BLaER1 treated with 17β-estradiol and CSF1 and Interleukin-3, amounts not matched to agents 10 nM and 100 nM (cell line): Measurements from ENCODE around the gene EN1.

ENCODE experiments used
- H3K27ac ChIP-seq, 11 experiments: shearing (Covaris generic); formaldehyde crosslinking; 2 replicates each; pipeline ENCODE4 v1.8.1; 2022
- H3K27me3 ChIP-seq, 11 experiments: shearing (Covaris generic); formaldehyde crosslinking; 2 replicates each; pipeline ENCODE4 v1.8.1; 2022
- H3K36me3 ChIP-seq, 11 experiments: shearing (Covaris generic); formaldehyde crosslinking; 2 replicates each; pipeline ENCODE4 v1.8.1; 2022
- H3K4me1 ChIP-seq, 10 experiments: shearing (Covaris generic); formaldehyde crosslinking; 2 replicates each; pipeline ENCODE4 v1.8.1; 2022
- H3K4me2 ChIP-seq, 11 experiments: shearing (Covaris generic); formaldehyde crosslinking; 2 replicates each; pipeline ENCODE4 v1.8.1; 2022
- H3K4me3 ChIP-seq, 10 experiments: shearing (Covaris generic); formaldehyde crosslinking; 2 replicates each; pipeline ENCODE4 v1.8.1; 2022
- H3K9ac ChIP-seq, 11 experiments: shearing (Covaris generic); formaldehyde crosslinking; 2 replicates each; pipeline ENCODE4 v1.8.1; 2022
- H3K9me3 ChIP-seq, 11 experiments: shearing (Covaris generic); formaldehyde crosslinking; replicated peaks in 1 of 11; 2 replicates each; pipeline ENCODE4 v1.8.1; 2022
- H4K20me1 ChIP-seq, 11 experiments: shearing (Covaris generic); formaldehyde crosslinking; 2 replicates each; pipeline ENCODE4 v1.8.1; 2022
- Cebpa-rat ChIP-seq, 11 experiments: shearing (Covaris generic); IDR thresholded peaks; 2 replicates each; pipeline ENCODE4 v1.8.1; 2022

EN1 gene

GRCh38 chr2:118847762-118848172, 319 bp upstream of the EN1 start:
- Histone ChIP-seq H3K9ac (no peak overlapping the region), H3K9me3 (peaks cover 20 to 63% (median 38%) of the 10 kb centered on the region in 11 experiments; a peak in 21 of 22 replicates), H3K27me3 (peaks cover 99 to 100% (median 100%) of the 10 kb centered on the region in 11 experiments), H3K27ac (no peak overlapping the region), H3K36me3 (no peaks in the 10 kb centered on the region), H3K4me2 (no peak overlapping the region), H3K4me3 (no peak overlapping the region), H4K20me1 (peaks cover 0 to 68% (median 38%) of the 10 kb centered on the region in 11 experiments; a peak in 16 of 22 replicates), H3K4me1 (0 out of 20 replicates have a peak, but pooled peaks cover 0 to under 1% (median 0%) of the 10 kb centered on the region in 10 experiments)
- no peak for TF ChIP-seq Cebpa-rat (IDR thresholded peaks at IDR 0.05)

- TF ChIP-seq Cebpa-rat (IDR thresholded peaks at IDR 0.05), result no peak
- Histone ChIP-seq H3K9me3 (peaks cover 19 to 65% (median 38%) of the 10 kb centered on the region in 11 experiments; a peak in 21 of 22 replicates), H3K4me2 (no peak overlapping the region), H3K9ac (no peak overlapping the region), H3K4me3 (no peak overlapping the region), H3K36me3 (no peaks in the 10 kb centered on the region), H3K27me3 (peaks cover 99 to 100% (median 100%) of the 10 kb centered on the region in 11 experiments), H3K4me1 (0 out of 20 replicates have a peak, but pooled peaks cover 0 to 4% (median 0%) of the 10 kb centered on the region in 10 experiments), H3K27ac (no peak overlapping the region), H4K20me1 (peaks cover 0 to 74% (median 49%) of the 10 kb centered on the region in 11 experiments; a peak in 16 of 22 replicates)
Measured at GRCh38 chr2:118846442-118846952, 951 bp downstream of the EN1 start.

GRCh38 chr2:118845522-118846441, 1.7 kb downstream of the EN1 start:
- no peak overlapping the region for H3K27ac ChIP-seq
- peaks cover 0 to 77% (median 53%) of the 10 kb centered on the region in 11 experiments; a peak in 16 of 22 replicates for H4K20me1 ChIP-seq
- no peak overlapping the region for H3K4me2 ChIP-seq
- no peak overlapping the region for H3K4me3 ChIP-seq
- no peak overlapping the region for H3K9ac ChIP-seq
- no peaks in the 10 kb centered on the region for H3K36me3 ChIP-seq
- H3K27me3 ChIP-seq, result peaks cover 99 to 100% (median 100%) of the 10 kb centered on the region in 11 experiments
- TF ChIP-seq Cebpa-rat (IDR thresholded peaks at IDR 0.05), result no peak
- H3K9me3 ChIP-seq, result peaks cover 16 to 67% (median 35%) of the 10 kb centered on the region in 11 experiments; a peak in 21 of 22 replicates
- H3K4me1 ChIP-seq, result 0 out of 20 replicates have a peak, but pooled peaks cover 0 to 4% (median 0%) of the 10 kb centered on the region in 10 experiments

GRCh38 chr2:118845005-118845521, 2.4 kb downstream of the EN1 start:
- Histone ChIP-seq H3K4me1 (0 out of 20 replicates have a peak, but pooled peaks cover 0 to 4% (median 0%) of the 10 kb centered on the region in 10 experiments), H3K9me3 (peaks cover 10 to 67% (median 35%) of the 10 kb centered on the region in 11 experiments; a peak in 20 of 22 replicates), H3K9ac (no peak overlapping the region), H3K27me3 (peaks cover 99 to 100% (median 100%) of the 10 kb centered on the region in 11 experiments), H3K36me3 (no peaks in the 10 kb centered on the region), H3K27ac (no peak overlapping the region), H3K4me3 (no peak overlapping the region), H3K4me2 (no peak overlapping the region), H4K20me1 (peaks cover 0 to 69% (median 46%) of the 10 kb centered on the region in 11 experiments; a peak in 16 of 22 replicates)
- no peak for TF ChIP-seq Cebpa-rat (IDR thresholded peaks at IDR 0.05)

GRCh38 chr2:118844261-118845004, 3.0 kb downstream of the EN1 start:
- H3K27me3 ChIP-seq, result peaks cover 99 to 100% (median 100%) of the 10 kb centered on the region in 11 experiments
- no peak for TF ChIP-seq Cebpa-rat (IDR thresholded peaks at IDR 0.05)

GRCh38 chr2:118843483-118844132, 3.8 kb downstream of the EN1 start:
- Histone ChIP-seq H3K4me1 (0 out of 20 replicates have a peak, but pooled peaks cover 0 to 4% (median 0%) of the 10 kb centered on the region in 10 experiments), H3K36me3 (no peaks in the 10 kb centered on the region), H3K4me3 (no peak overlapping the region), H3K9ac (no peak overlapping the region), H3K9me3 (peaks cover 3 to 54% (median 21%) of the 10 kb centered on the region in 11 experiments; a peak in 17 of 22 replicates), H4K20me1 (peaks cover 0 to 55% (median 42%) of the 10 kb centered on the region in 11 experiments; a peak in 14 of 22 replicates), H3K27ac (no peak overlapping the region), H3K4me2 (no peak overlapping the region), H3K27me3 (peaks cover 99 to 100% (median 100%) of the 10 kb centered on the region in 11 experiments)
- TF ChIP-seq Cebpa-rat (IDR thresholded peaks at IDR 0.05), result no peak

More at GRCh38 chr2:118844261-118845004, 3.0 kb downstream of the EN1 start:
- Histone ChIP-seq H3K27ac (no peak overlapping the region), H4K20me1 (peaks cover 0 to 63% (median 42%) of the 10 kb centered on the region in 11 experiments; a peak in 16 of 22 replicates), H3K36me3 (no peaks in the 10 kb centered on the region), H3K4me2 (no peak overlapping the region), H3K4me1 (0 out of 20 replicates have a peak, but pooled peaks cover 0 to 4% (median 0%) of the 10 kb centered on the region in 10 experiments), H3K9ac (no peak overlapping the region), H3K4me3 (no peak overlapping the region), H3K9me3 (peaks cover 4 to 63% (median 30%) of the 10 kb centered on the region in 11 experiments; a peak in 19 of 22 replicates)

- Histone ChIP-seq H3K4me3 (peak overlapping the region in 2 of 10 experiments; percentile 27 to 32; a peak in 4 of 20 replicates), H3K27ac (no peak overlapping the region), H3K4me1 (0 out of 20 replicates have a peak, but pooled peaks cover 0 to 4% (median 0%) of the 10 kb centered on the region in 10 experiments), H4K20me1 (peaks cover 0 to 49% (median 36%) of the 10 kb centered on the region in 11 experiments; a peak in 14 of 22 replicates), H3K36me3 (no peaks in the 10 kb centered on the region), H3K27me3 (peaks cover 99 to 100% (median 100%) of the 10 kb centered on the region in 11 experiments), H3K4me2 (peak overlapping the region in 3 of 11 experiments; percentile 31 to 68 (median 58); a peak in 5 of 22 replicates), H3K9ac (no peak overlapping the region), H3K9me3 (peaks cover 3 to 49% (median 18%) of the 10 kb centered on the region in 11 experiments; a peak in 17 of 22 replicates)
- no peak for TF ChIP-seq Cebpa-rat (IDR thresholded peaks at IDR 0.05)
Measured at GRCh38 chr2:118842661-118843482, 4.6 kb downstream of the EN1 start.
